Lower leg skin (tissue), 4 donors: ENCODE data around the gene MRPL3. TPM values are rescaled to one million over a fixed set of nuclear protein-coding genes. Genes with fewer than 3 reads are reported as not detected.

ENCODE experiments used
- DNase-seq, 2 donors: peaks; one replicate each; pipeline ENCODE4 v3.0.0-alpha.2; 2019; ENCODE audit warnings: low spot score in 2 of 2
- H3K4me3 ChIP-seq: fragments of 200-600 bp; sonication (generic); 2 replicates; pipeline ENCODE4 v1.5.1; 2017; ENCODE audit warnings: mild to moderate bottlenecking, low read depth; ENCODE audit not compliant: poor library complexity, severe bottlenecking
- POLR2A ChIP-seq, 2 donors: fragments of 450-650 bp; IDR thresholded peaks; one replicate each; pipeline ENCODE4 v1.6.1; 2016 to 2017; ENCODE audit warnings: antibody characterized with exemption in 2 of 2, mild to moderate bottlenecking in 1 of 2, moderate library complexity in 1 of 2
- WGBS, 2 donors: methylation state at CpG; one replicate each; pipeline ENCODE4 v1.1.5; 2018; 5-methylcytosine and 5-hydroxymethylcytosine counted together
- intact Hi-C: fragments of 100-400 bp; cut with DNase I; formaldehyde crosslinking; loops from one replicate; pipeline ENCODE4 v1.15.0; 2023; ENCODE audit warnings: low total_unique reads
- total RNA-seq, 4 donors: library from RNA; depleted of rRNA; stranded (reverse); fragments of >200 nt; gene quantifications; one replicate each; pipeline ENCODE4 v1.1.0, GENCODE V29; 2016
- TF ChIP-seq, protein P1 (sequence below), 3 donors: fragments of 450-650 bp; IDR thresholded peaks; one replicate each; pipeline ENCODE4 v1.5.1; 2016; ENCODE audit warnings: antibody characterized with exemption in 3 of 3, mild to moderate bottlenecking in 3 of 3, moderate library complexity in 2 of 3

MRPL3 gene
- total RNA-seq, 4 donors from 2014 or later = 37.8 to 60.0 (median 55.1) TPM

DNA sequence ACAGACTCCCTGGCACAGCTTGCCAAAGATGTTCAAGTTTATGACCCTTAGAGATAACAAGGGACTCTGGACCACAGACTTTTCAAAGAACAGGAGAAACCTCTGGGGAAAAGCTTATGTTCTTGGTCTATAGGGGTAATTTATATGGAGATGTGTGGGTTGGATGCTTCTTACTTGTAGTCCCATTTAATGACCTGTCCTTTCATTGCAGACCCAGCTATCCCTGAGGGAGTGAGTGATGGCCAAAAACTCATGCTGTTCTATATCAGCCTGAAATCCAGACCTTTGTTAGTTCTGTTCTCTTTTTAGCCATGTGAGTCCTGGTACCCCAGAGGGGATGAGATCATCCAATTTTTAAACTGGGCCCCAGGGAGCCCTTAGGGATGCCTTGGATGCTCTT is 43.7 kb upstream of the MRPL3 start:
- intact Hi-C loops = no loop called here
- DNase-seq = no peak
- no peak overlapping the region for H3K4me3 ChIP-seq
- TF ChIP-seq POLR2A (IDR thresholded peaks at IDR 0.05) = no peak
- TF ChIP-seq, protein P1, sequence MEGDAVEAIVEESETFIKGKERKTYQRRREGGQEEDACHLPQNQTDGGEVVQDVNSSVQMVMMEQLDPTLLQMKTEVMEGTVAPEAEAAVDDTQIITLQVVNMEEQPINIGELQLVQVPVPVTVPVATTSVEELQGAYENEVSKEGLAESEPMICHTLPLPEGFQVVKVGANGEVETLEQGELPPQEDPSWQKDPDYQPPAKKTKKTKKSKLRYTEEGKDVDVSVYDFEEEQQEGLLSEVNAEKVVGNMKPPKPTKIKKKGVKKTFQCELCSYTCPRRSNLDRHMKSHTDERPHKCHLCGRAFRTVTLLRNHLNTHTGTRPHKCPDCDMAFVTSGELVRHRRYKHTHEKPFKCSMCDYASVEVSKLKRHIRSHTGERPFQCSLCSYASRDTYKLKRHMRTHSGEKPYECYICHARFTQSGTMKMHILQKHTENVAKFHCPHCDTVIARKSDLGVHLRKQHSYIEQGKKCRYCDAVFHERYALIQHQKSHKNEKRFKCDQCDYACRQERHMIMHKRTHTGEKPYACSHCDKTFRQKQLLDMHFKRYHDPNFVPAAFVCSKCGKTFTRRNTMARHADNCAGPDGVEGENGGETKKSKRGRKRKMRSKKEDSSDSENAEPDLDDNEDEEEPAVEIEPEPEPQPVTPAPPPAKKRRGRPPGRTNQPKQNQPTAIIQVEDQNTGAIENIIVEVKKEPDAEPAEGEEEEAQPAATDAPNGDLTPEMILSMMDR (IDR thresholded peaks at IDR 0.05) = no peak

DNA sequence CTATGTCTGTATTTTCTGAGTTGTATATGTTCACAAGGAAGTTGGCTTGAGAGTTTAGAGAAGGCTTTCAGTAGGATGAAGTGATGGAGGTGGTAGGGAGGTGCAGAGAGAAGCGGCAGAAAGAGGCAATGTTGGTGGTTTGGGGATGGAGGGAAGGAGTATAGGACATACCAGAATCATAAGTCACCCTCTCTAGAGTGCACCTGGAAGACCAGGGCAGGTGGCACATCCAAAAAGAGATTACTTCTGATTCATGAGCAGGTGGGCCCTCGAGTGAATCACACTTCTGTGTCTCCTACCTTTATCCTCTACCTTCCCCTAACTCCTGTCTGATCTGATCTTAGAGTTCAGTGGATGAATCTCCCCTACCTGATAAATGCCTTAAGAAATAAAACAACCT is 41.8 kb upstream of the MRPL3 start:
- TF ChIP-seq, protein P1 (IDR thresholded peaks at IDR 0.05) = no peak
- TF ChIP-seq POLR2A (IDR thresholded peaks at IDR 0.05) = no peak
- no peak overlapping the region for H3K4me3 ChIP-seq
- WGBS, 2 donors = 59 to 61% methylated on average over 2 of the region's 2 CpGs
- DNase-seq = no peak
- intact Hi-C loops = no loop called here

DNA sequence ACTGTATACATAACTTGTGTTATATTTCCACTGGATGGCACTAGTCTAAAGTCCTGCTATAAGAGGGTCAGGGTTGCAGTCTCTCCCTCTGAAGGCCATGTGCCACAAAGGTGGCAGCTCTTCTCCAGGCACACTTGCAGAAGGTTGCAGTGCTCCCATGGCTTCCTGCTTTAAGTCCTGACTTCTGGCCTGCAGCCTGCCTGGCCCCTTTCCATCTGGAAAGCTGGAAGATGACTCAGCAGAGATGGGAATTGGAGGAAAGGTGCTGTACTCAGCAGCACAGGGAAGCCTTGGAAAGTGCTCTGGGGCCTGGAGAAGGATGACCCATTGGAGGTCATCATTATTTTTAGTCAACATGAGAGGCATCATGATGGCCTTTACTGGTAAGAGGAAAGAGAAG is 40.9 kb upstream of the MRPL3 start:
- intact Hi-C loops = no loop called here
- TF ChIP-seq POLR2A (IDR thresholded peaks at IDR 0.05) = no peak
- TF ChIP-seq, protein P1 (IDR thresholded peaks at IDR 0.05) = no peak
- DNase-seq = peak in 1 of 2 donors; percentile 44
- H3K4me3 ChIP-seq = no peak overlapping the region

DNA sequence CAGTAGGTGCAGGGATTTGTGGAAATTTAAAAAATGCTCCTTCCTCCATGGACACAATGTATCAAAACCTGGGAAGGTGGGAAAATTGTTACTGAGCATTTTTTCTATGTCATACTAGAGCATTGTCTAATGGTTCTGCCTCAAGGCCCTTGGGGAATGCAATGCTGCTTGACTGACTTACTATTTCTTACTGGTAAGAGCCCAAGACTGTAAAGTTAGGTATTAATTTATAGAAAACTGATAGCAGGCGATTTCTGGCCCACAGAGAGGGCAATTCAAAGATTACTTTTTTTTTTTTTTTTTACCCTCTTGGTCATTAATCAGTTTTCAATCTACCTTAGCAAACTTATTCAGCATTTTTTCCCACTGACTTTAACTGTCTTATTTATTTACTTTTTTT is 38.5 kb upstream of the MRPL3 start:
- 84 to 89% methylated on average over 1 of the region's 1 CpG for WGBS, 2 donors
- intact Hi-C loops = no loop called here
- no peak for TF ChIP-seq POLR2A (IDR thresholded peaks at IDR 0.05)
- TF ChIP-seq, protein P1 (IDR thresholded peaks at IDR 0.05) = no peak
- no peak for DNase-seq
- no peak overlapping the region for H3K4me3 ChIP-seq

DNA sequence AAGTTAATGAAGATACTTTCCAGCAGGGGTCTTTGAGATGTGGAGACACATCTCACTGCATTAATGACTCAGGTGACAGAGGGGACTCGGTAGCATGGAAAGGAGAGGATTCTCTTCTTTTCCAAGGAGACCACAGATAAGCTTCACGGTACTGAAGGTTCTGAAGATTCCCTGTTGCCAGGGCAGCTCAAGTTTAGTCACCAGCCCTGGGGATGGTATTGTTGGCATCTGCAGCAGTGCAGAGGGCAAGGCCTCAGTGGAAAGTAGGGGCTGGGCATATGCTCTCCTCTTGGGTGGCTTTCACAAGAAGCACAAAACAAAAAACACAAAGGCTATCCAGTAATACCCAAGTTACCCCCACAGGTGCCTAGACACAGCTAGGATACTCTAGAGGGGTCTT is 38.0 kb upstream of the MRPL3 start:
- TF ChIP-seq, protein P1 (IDR thresholded peaks at IDR 0.05) = no peak
- TF ChIP-seq POLR2A (IDR thresholded peaks at IDR 0.05) = no peak

DNA sequence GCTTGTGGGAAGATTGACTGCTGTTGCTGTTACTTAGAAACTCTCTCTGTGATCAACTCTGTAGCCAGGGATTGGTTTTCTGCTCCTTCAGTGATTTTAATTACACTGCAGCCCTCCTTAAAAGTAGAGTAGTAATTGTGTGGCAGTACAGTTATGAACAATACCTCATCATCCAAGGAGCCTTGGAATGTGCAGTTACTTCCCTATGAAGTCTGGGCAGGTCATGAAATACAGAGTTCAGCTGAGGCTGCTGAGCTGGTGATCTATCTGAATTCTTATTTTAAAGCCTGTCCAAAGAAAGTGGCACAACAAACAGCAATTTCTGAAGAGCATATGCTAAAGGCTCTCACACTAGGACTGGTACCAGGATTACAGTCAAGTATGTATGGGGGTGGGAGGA is 37.4 kb upstream of the MRPL3 start:
- no peak for DNase-seq
- intact Hi-C loops = no loop called here
- no peak overlapping the region for H3K4me3 ChIP-seq
- TF ChIP-seq POLR2A (IDR thresholded peaks at IDR 0.05) = no peak
- TF ChIP-seq, protein P1 (IDR thresholded peaks at IDR 0.05) = no peak

More for the DNA sequence above, 38.0 kb upstream of the MRPL3 start:
- H3K4me3 ChIP-seq = no peak overlapping the region
- DNase-seq = no peak
- WGBS, 2 donors = 65 to 70% methylated on average over 2 of the region's 2 CpGs
- intact Hi-C loops = no loop called here
